Endothelial cell of umbilical vein (primary cell): Measurements from ENCODE around the gene SIN3B. TPM values are rescaled to one million over a fixed set of nuclear protein-coding genes. Genes with fewer than 3 reads are reported as not detected.

ENCODE experiments used
- BruUV-seq: library from RNA; stranded (reverse); fragments of 400-500 nt; replicated peaks from 2 replicates; lab custom pipeline; 2021; lab: Mats Ljungman, UMichigan
- CTCF ChIA-PET: fragments of 300-600, 350-600 bp; sonication (Branson Sonifier 250); formaldehyde crosslinking; loops from one replicate; lab custom pipeline; 2021; ENCODE audit warnings: antibody characterized with exemption, inconsistent platforms; lab: Charles Lee
- POLR2A ChIA-PET: fragments of 300-600, 350-600 bp; sonication (Branson Sonifier 250); formaldehyde crosslinking; loops from one replicate; lab custom pipeline; 2021; ENCODE audit warnings: antibody characterized with exemption, inconsistent platforms; lab: Charles Lee
- DNase-seq: peaks from one replicate; pipeline ENCODE4 v3.0.0-alpha.2; 2011; ENCODE audit warnings: low read depth, low spot score
- FAIRE-seq: peaks from 2 replicates; lab custom pipeline; 2011; peaks lifted over from hg19 to GRCh38; lab: Jason Lieb, UNC
- H2AFZ ChIP-seq: 2 replicates; pipeline ENCODE4 v1.6.0; 2012; ENCODE audit warnings: low read depth, low read length, control low read depth, inconsistent platforms
- H3K27ac ChIP-seq: 2 replicates; pipeline ENCODE4 v1.5.1; 2011; ENCODE audit warnings: low read depth, mild to moderate bottlenecking, control low read depth, low read length, moderate library complexity; ENCODE audit not compliant: insufficient read depth
- H3K27me3 ChIP-seq, 2 experiments: 2 replicates each; pipeline versions ENCODE4 v1.6.0 to v1.6.1; 2011; ENCODE audit warnings: low read length in 2 of 2, mixed read lengths in 1 of 2; ENCODE audit not compliant: control insufficient read depth in 2 of 2, insufficient read depth in 2 of 2
- H3K36me3 ChIP-seq, 2 experiments: 2 replicates in 1 of 2; 3 replicates in 1 of 2; pipeline ENCODE4 v1.5.1; 2011; ENCODE audit warnings: low read length in 2 of 2, mild to moderate bottlenecking in 1 of 2, moderate library complexity in 1 of 2; ENCODE audit not compliant: control insufficient read depth in 2 of 2, insufficient read depth in 2 of 2; ENCODE audit errors: extremely low read depth in 1 of 2
- H3K4me1 ChIP-seq: 3 replicates; pipeline ENCODE4 v1.5.1; 2011; ENCODE audit warnings: mild to moderate bottlenecking, low read length; ENCODE audit not compliant: control insufficient read depth, insufficient read depth; ENCODE audit errors: extremely low read depth
- H3K4me2 ChIP-seq: 2 replicates; pipeline ENCODE4 v1.6.1; 2011; ENCODE audit warnings: low read length, control low read depth, mixed read lengths; ENCODE audit not compliant: insufficient read depth
- H3K4me3 ChIP-seq, 3 experiments: fragments of 200-600 bp in 1 of 3; sonication (generic), shearing (Covaris generic) in 1 of 3; replicated peaks in 1 of 3; 2 replicates each; pipeline ENCODE4 v1.5.1; 2011 to 2016; ENCODE audit warnings: control low read depth in 3 of 3, low read length in 3 of 3, mild to moderate bottlenecking in 2 of 3, inconsistent platforms in 1 of 3, low read depth in 1 of 3, moderate library complexity in 1 of 3; ENCODE audit not compliant: insufficient read depth in 1 of 3
- H3K79me2 ChIP-seq: 2 replicates; pipeline ENCODE4 v1.6.0; 2012; ENCODE audit warnings: low read length, inconsistent platforms; ENCODE audit not compliant: control insufficient read depth, insufficient read depth
- H3K9ac ChIP-seq: replicated peaks from 2 replicates; pipeline ENCODE3; 2011; ENCODE audit warnings: low read length, control low read depth; ENCODE audit not compliant: insufficient read depth; ENCODE audit errors: extremely low read depth
- H3K9me1 ChIP-seq: replicated peaks from 3 replicates; pipeline ENCODE4 v1.6.0; 2011; ENCODE audit warnings: mild to moderate bottlenecking, low read length; ENCODE audit not compliant: control insufficient read depth, insufficient read depth; ENCODE audit errors: extremely low read depth
- H3K9me3 ChIP-seq: replicated peaks from 2 replicates; pipeline ENCODE4 v1.5.1; 2012; ENCODE audit warnings: low read length, inconsistent platforms; ENCODE audit not compliant: control insufficient read depth, insufficient read depth
- H4K20me1 ChIP-seq: replicated peaks from 2 replicates; pipeline ENCODE3; 2011; ENCODE audit warnings: mild to moderate bottlenecking, low read length; ENCODE audit not compliant: control insufficient read depth, insufficient read depth; ENCODE audit errors: extremely low read depth
- CTCF ChIP-seq, 2 donors: IDR thresholded peaks; 1 replicate in 1 of 2; 2 replicates in 1 of 2; pipeline ENCODE4 v1.5.1; 2011; ENCODE audit warnings: low read length in 2 of 2, mild to moderate bottlenecking in 2 of 2, moderate library complexity in 2 of 2, control low read depth in 1 of 2, inconsistent platforms in 1 of 2, low read depth in 1 of 2; ENCODE audit not compliant: insufficient read depth in 1 of 2; ENCODE audit errors: extremely low read depth in 1 of 2
- EZH2 ChIP-seq: IDR thresholded peaks from 2 replicates; pipeline ENCODE4 v1.6.1; 2012; ENCODE audit warnings: borderline replicate concordance, low read depth, mild to moderate bottlenecking, moderate library complexity, low read length, inconsistent platforms; ENCODE audit not compliant: severe bottlenecking
- FOS ChIP-seq: IDR thresholded peaks from 2 replicates; pipeline ENCODE4 v1.6.1; 2011; ENCODE audit warnings: mild to moderate bottlenecking, low read length, moderate library complexity, borderline replicate concordance; ENCODE audit not compliant: insufficient read depth
- GATA2 ChIP-seq: IDR thresholded peaks from 2 replicates; pipeline ENCODE4 v1.7.0; 2011; ENCODE audit warnings: low read depth, mild to moderate bottlenecking, moderate library complexity, mixed read lengths, low read length; ENCODE audit not compliant: insufficient read length, insufficient read depth
- JUN ChIP-seq: IDR thresholded peaks from 2 replicates; pipeline ENCODE4 v1.6.1; 2011; ENCODE audit warnings: borderline replicate concordance, low read depth; ENCODE audit not compliant: insufficient read length, insufficient read depth
- MAX ChIP-seq: IDR thresholded peaks from 2 replicates; pipeline ENCODE4 v1.6.1; 2011; ENCODE audit not compliant: insufficient read depth, insufficient read length
- MYC ChIP-seq: IDR thresholded peaks from one replicate; pipeline ENCODE4 v1.6.1; 2011; ENCODE audit warnings: mild to moderate bottlenecking, low read depth, low read length
- POLR2A ChIP-seq: IDR thresholded peaks from 2 replicates; pipeline ENCODE4 v1.6.1; 2012; ENCODE audit warnings: low read depth, mild to moderate bottlenecking, control low read depth, low read length
- POLR2AphosphoS5 ChIP-seq: IDR thresholded peaks from 2 replicates; pipeline ENCODE4 v1.6.1; 2012; ENCODE audit warnings: low read depth, mild to moderate bottlenecking, control low read depth, low read length, moderate library complexity; ENCODE audit not compliant: insufficient read depth
- dilution Hi-C: fragments of 300-500 bp; cut with MboI; formaldehyde crosslinking; loops from one replicate; pipeline ENCODE4 v1.15.0; 2019; ENCODE audit warnings: low sequenced_read_pairs; ENCODE audit not compliant: extremely low pct_ligation_motif_present
- intact Hi-C: fragments of 100-400 bp; cut with micrococcal nuclease; formaldehyde crosslinking; loops from one replicate; pipeline ENCODE4 v1.10.0; 2022
- polyA plus RNA-seq, 4 experiments: library from polyadenylated mRNA; depleted of rRNA in 3 of 4; stranded (reverse) in 3 of 4; unstranded in 1 of 4; fragments of >200 nt; gene quantifications; 2 replicates each; pipeline versions ENCODE4 v1.2.1 to v1.2.3, GENCODE V29; 2011 to 2012; ENCODE audit warnings: missing spikeins in 1 of 4
- total RNA-seq: library from RNA; stranded (reverse); gene quantifications from 2 replicates; pipeline ENCODE4 v1.2.3, GENCODE V29; 2021

The SIN3B gene
- total and polyA plus RNA-seq, 2 donors (not counting 3 experiments of a cell fraction or from before 2014, with no cell fraction given): 46.2 to 75.0 TPM

GRCh38 chr19:16914421-16914820, 85.2 kb downstream of the SIN3B start:
- no peaks in the 10 kb centered on the region for H3K9me1 ChIP-seq
- intact Hi-C loops: no loop called here
- no peaks in the 10 kb centered on the region for H3K9me3 ChIP-seq
- no TSS peak for BruUV-seq
- H2AFZ ChIP-seq: no peak overlapping the region
- H3K4me3 ChIP-seq: no peak overlapping the region
- CTCF ChIA-PET: no interaction called here
- POLR2A ChIA-PET: no interaction called here
- no peaks in the 10 kb centered on the region for H3K79me2 ChIP-seq
- no peaks in the 10 kb centered on the region for H3K4me1 ChIP-seq
- dilution Hi-C loops: no loop called here
- no peaks in the 10 kb centered on the region for H3K27me3 ChIP-seq
- no peak overlapping the region for H3K4me2 ChIP-seq
- DNase-seq (no peak), FAIRE-seq (no peak)
- H4K20me1 ChIP-seq: no peaks in the 10 kb centered on the region
- no peak overlapping the region for H3K27ac ChIP-seq
- H3K9ac ChIP-seq: no peak overlapping the region
- H3K36me3 ChIP-seq: no peaks in the 10 kb centered on the region
- TF ChIP-seq EZH2 (no peak), GATA2 (no peak), JUN (no peak), MAX (no peak), MYC (no peak), CTCF (IDR thresholded peaks at IDR 0.05; ENCODE audit: extremely low read depth in 1 of 2, insufficient read depth in 1 of 2, low read depth in 1 of 2, low read length in 2 of 2) (no peak), POLR2AphosphoS5 (no peak), FOS (no peak), POLR2A (no peak)
